ENCODE results near the gene LASP1NB.
"Not testable (repeated sequence)": the region's sequence is repeated elsewhere in the genome, so short reads cannot be mapped to it uniquely, and the experiment has no call there.

The LASP1NB gene

GRCh38 chr17:38939987-38940386 is 14.6 kb downstream of the LASP1NB start:
- H3K4me3 Mint-ChIP-seq = no peak overlapping the region

GRCh38 chr17:38940404-38940803 is 15.0 kb downstream of the LASP1NB start:
- no peaks in the 10 kb centered on the region for H3K4me1 Mint-ChIP-seq (ENCODE audit: low read depth in 2 of 2)
- no peak for ATAC-seq (replicated peaks)
- H3K27ac Mint-ChIP-seq = no peak overlapping the region
- H3K27me3 Mint-ChIP-seq = no peaks in the 10 kb centered on the region
- no peak overlapping the region for H3K4me3 Mint-ChIP-seq
- no peaks in the 10 kb centered on the region for H3K36me3 Mint-ChIP-seq (ENCODE audit: insufficient read depth)
- no peaks in the 10 kb centered on the region for H3K9me3 Mint-ChIP-seq
- no peak for DNase-seq

More at GRCh38 chr17:38939987-38940386, 14.6 kb downstream of the LASP1NB start:
- no peaks in the 10 kb centered on the region for H3K36me3 Mint-ChIP-seq (ENCODE audit: insufficient read depth)
- H3K9me3 Mint-ChIP-seq = no peaks in the 10 kb centered on the region
- ATAC-seq (replicated peaks) (no peak), DNase-seq (no peak)
- H3K27ac Mint-ChIP-seq = no peak overlapping the region
- H3K4me1 Mint-ChIP-seq (ENCODE audit: low read depth in 2 of 2) = no peaks in the 10 kb centered on the region
- no peaks in the 10 kb centered on the region for H3K27me3 Mint-ChIP-seq

DNA sequence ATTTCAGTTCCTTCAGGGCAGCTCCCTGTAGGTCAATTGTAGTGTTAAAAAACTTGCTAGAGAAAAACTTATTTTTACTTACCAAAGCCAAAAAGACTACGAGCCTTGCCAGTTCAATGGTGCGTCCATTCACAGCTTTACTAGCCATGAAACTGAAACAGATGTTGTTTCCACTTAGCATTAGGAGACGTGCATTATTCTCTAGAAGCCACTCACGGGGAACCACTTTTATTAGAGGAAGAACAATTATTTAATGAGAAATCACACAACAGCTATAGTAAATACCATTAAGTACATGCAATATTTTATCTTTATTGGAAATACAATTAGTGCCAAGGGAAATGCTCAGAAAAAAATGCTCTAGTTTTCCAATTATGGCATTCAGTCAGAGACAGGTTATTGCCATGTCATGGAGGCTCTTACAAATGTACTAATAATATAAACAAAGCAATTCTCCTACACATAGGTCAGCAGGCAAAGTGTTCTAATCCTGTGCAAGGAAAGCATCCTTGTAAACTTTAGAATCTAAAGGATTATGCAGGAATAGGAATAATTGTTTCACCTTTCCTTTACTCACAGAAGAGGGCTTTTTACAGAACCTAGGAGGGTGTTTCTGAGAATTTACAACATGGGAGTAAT is 17.4 kb downstream of the LASP1NB start:
- no peaks in the 10 kb centered on the region for H3K36me3 Mint-ChIP-seq (ENCODE audit: insufficient read depth)
- no peak for ATAC-seq (replicated peaks)
- no peak for DNase-seq
- no peaks in the 10 kb centered on the region for H3K4me1 Mint-ChIP-seq (ENCODE audit: low read depth in 2 of 2)
- H3K27me3 Mint-ChIP-seq = no peaks in the 10 kb centered on the region
- H3K4me3 Mint-ChIP-seq = no peak overlapping the region
- no peaks in the 10 kb centered on the region for H3K9me3 Mint-ChIP-seq
- no peak overlapping the region for H3K27ac Mint-ChIP-seq

DNA sequence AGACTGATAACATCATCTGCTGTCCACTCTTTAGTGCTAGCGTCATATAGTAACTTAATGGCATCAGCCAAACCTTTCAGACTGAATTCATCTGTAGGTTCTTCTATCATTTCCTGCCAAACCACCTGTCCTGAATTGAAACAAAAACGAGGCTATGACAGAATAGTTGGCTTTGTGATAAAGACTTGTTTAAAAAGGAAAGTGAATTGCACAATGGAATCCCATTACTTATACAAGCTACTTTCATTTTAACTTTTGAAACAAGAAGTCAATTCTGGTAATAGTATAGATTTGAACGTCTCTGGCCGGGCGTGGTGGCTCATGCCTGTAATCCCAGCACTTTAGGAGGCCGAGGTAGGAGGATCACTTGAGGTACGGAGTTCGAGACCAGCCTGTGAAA is 18.2 kb downstream of the LASP1NB start:
- H3K9me3 Mint-ChIP-seq = no peaks in the 10 kb centered on the region
- no peak for DNase-seq

DNA sequence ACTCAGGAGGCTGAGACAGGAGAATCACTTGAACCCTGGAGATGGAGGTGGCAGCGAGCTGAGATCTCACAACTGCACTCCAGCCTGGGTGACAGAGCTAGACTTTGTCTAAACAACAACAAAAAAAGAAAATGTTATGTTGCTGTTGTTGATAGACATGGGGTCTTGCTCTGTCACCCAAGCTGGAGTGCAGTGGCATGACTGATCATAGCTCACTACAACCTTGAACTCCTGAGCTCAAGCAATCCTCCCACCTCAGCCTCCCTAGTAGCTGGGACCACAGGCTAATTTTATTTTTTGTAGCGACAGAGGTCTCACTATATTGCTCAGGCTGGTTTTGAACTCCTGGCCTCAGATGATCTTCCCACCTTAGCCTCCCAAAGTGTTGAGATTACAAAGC is 21.8 kb downstream of the LASP1NB start:
- Mint-ChIP-seq H3K9me3 (no peaks in the 10 kb centered on the region), H3K27me3 (no peaks in the 10 kb centered on the region), H3K36me3 (ENCODE audit: insufficient read depth) (no peaks in the 10 kb centered on the region), H3K4me1 (ENCODE audit: low read depth in 2 of 2) (no peaks in the 10 kb centered on the region), H3K27ac (no peak overlapping the region), H3K4me3 (no peak overlapping the region)
- no peak for DNase-seq
- ATAC-seq (replicated peaks) = no peak

More for the DNA sequence above, 18.2 kb downstream of the LASP1NB start:
- ATAC-seq (replicated peaks) = no peak
- no peaks in the 10 kb centered on the region for H3K4me1 Mint-ChIP-seq (ENCODE audit: low read depth in 2 of 2)
- H3K36me3 Mint-ChIP-seq (ENCODE audit: insufficient read depth) = no peaks in the 10 kb centered on the region
- H3K27ac Mint-ChIP-seq = peak overlapping the region in 1 of 2 donors; percentile 70
- no peak overlapping the region for H3K4me3 Mint-ChIP-seq
- no peaks in the 10 kb centered on the region for H3K27me3 Mint-ChIP-seq

DNA sequence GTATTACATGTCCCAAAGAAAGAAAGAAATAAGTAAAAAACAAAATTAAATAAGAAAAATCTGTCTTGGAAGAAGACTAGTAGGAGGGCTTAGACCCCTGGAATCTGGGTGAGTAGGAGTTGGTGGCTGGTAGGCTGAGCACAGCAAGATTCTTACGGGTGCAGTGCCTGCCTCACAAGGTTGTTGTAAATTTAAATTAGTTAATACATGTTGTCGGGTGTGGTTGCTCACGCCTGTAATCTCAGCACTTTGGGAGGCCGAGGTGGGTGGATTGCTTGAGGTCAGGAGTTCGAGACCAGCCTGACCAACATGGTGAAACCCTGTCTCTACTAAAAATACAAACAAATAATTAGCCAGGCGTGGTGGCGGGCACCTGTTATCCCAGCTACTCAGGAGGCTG is 28.4 kb downstream of the LASP1NB start:
- DNase-seq; H3K27ac Mint-ChIP-seq; H3K4me1 Mint-ChIP-seq (ENCODE audit: low read depth in 2 of 2); H3K27me3 Mint-ChIP-seq; H3K4me3 Mint-ChIP-seq; H3K9me3 Mint-ChIP-seq; ATAC-seq (replicated peaks); H3K36me3 Mint-ChIP-seq (ENCODE audit: insufficient read depth): not testable (repeated sequence)

DNA sequence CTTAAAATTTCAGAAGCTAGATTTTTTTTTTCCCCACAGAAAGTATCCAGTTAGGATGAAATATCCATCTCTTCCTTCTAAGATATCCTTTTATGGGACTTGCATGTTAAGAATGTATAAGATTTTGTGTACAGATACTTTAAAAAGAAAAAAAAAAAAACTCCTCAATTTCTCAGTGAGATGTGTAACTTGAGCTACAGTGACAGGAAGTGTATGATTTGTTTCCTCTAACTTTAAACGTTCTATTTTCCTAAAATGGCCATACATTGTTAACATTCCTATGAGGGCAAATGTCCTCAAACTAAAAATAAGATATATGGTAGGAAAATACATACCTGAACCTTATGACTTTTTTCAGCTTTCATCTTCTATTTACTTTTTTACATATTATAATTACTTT is 32.9 kb downstream of the LASP1NB start:
- Mint-ChIP-seq H3K27me3 (no peaks in the 10 kb centered on the region), H3K9me3 (no peaks in the 10 kb centered on the region), H3K36me3 (ENCODE audit: insufficient read depth) (no peaks in the 10 kb centered on the region), H3K4me3 (no peak overlapping the region), H3K27ac (no peak overlapping the region), H3K4me1 (ENCODE audit: low read depth in 2 of 2) (peaks cover 5 to 16% of the 10 kb centered on the region in 2 donors)
- ATAC-seq (replicated peaks) (no peak), DNase-seq (no peak)

GRCh38 chr17:38958756-38959155 is 33.3 kb downstream of the LASP1NB start:
- no peaks in the 10 kb centered on the region for H3K36me3 Mint-ChIP-seq (ENCODE audit: insufficient read depth)
- no peak overlapping the region for H3K4me3 Mint-ChIP-seq
- peaks cover 5 to 16% of the 10 kb centered on the region in 2 donors for H3K4me1 Mint-ChIP-seq (ENCODE audit: low read depth in 2 of 2)
- H3K9me3 Mint-ChIP-seq = no peaks in the 10 kb centered on the region
- DNase-seq (no peak), ATAC-seq (replicated peaks) (no peak)
- peak overlapping the region in 1 of 2 donors; percentile 31 for H3K27ac Mint-ChIP-seq
- H3K27me3 Mint-ChIP-seq = no peaks in the 10 kb centered on the region

- no peak for DNase-seq
- ATAC-seq (replicated peaks) = no peak
- Mint-ChIP-seq H3K9me3 (no peaks in the 10 kb centered on the region), H3K36me3 (ENCODE audit: insufficient read depth) (no peaks in the 10 kb centered on the region), H3K4me3 (no peak overlapping the region), H3K27me3 (no peaks in the 10 kb centered on the region), H3K27ac (peak overlapping the region in 1 of 2 donors; percentile 31), H3K4me1 (ENCODE audit: low read depth in 2 of 2) (peaks cover 5 to 16% of the 10 kb centered on the region in 2 donors)
These were observed 34.1 kb downstream of the LASP1NB start for GRCh38 chr17:38959508-38959907.

DNA sequence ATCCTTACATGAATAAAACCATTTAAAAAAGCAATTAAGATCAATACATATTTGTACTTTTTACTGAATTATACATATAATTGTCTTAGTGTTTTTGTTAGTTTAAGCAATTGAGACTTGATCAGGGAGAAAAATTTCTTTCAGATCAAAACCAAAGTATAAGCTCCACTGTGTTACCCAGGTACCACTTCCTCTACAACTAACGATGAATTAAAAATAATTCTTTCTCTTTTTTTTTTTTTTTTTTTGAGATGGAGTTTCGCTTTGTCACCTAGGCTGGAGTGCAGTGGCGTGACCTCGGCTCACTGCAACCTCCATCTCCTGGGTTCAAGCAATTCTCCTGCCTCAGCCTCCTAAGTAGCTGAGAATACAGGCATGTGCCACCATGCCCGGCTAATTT is 35.0 kb downstream of the LASP1NB start:
- Mint-ChIP-seq H3K9me3 (no peaks in the 10 kb centered on the region), H3K27ac (peak overlapping the region; percentile 38 to 44), H3K4me3 (peak overlapping the region; percentile 36 to 63), H3K27me3 (no peaks in the 10 kb centered on the region), H3K4me1 (ENCODE audit: low read depth in 2 of 2) (peaks cover 5 to 16% of the 10 kb centered on the region in 2 donors), H3K36me3 (ENCODE audit: insufficient read depth) (no peaks in the 10 kb centered on the region)
- peak; percentile 65 for ATAC-seq (replicated peaks)
- DNase-seq = no peak

DNA sequence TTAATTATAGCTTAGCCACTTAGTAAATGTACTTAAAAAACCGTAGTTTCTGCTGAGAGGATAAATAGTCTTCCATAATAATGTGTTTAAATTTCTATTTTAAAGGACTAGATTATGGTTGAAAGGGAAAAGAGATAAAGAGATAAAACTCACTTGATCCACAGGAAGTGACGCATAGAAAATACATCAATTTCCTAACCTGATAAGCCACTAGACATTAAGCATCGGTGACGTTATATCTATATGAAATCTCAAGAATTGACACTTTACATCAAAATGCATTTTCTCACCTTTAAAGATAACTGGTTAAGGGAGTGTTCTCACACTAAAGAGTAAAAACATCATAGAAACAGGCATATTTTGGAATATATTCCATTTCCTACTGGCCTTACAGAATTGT is 36.0 kb downstream of the LASP1NB start:
- DNase-seq (no peak), ATAC-seq (replicated peaks) (peak; percentile 49)
- Mint-ChIP-seq H3K9me3 (no peaks in the 10 kb centered on the region), H3K36me3 (ENCODE audit: insufficient read depth) (peaks cover 3% of the 10 kb centered on the region), H3K4me1 (ENCODE audit: low read depth in 2 of 2) (peaks cover 5 to 16% of the 10 kb centered on the region in 2 donors), H3K27ac (peak overlapping the region in 1 of 2 donors; percentile 44), H3K27me3 (no peaks in the 10 kb centered on the region), H3K4me3 (peak overlapping the region in 1 of 2 donors; percentile 63)

GRCh38 chr17:38967290-38967738 is 41.9 kb downstream of the LASP1NB start, which contains the start of gene FBXO47:
FBXO47 (minus strand) TSS chr17:38967403; CDS start chr17:38963025, 4,378 bp downstream.
- Mint-ChIP-seq H3K4me3 (peak within 1 kb of the TSS; percentile 66 to 77), H3K27me3 (no peaks in the 10 kb centered on the region)

GRCh38 chr17:38969281-38969680 is 43.9 kb downstream of the LASP1NB start:
- Mint-ChIP-seq H3K27ac (no peak overlapping the region), H3K27me3 (no peaks in the 10 kb centered on the region), H3K9me3 (no peaks in the 10 kb centered on the region), H3K4me1 (ENCODE audit: low read depth in 2 of 2) (peaks cover 5 to 6% of the 10 kb centered on the region in 2 donors), H3K4me3 (no peak overlapping the region), H3K36me3 (ENCODE audit: insufficient read depth) (peaks cover 3% of the 10 kb centered on the region)
- DNase-seq = no peak
- no peak for ATAC-seq (replicated peaks)

More at GRCh38 chr17:38967290-38967738, 41.9 kb downstream of the LASP1NB start, which contains the start of gene FBXO47:
- Mint-ChIP-seq H3K36me3 (ENCODE audit: insufficient read depth) (peaks cover 3% of the 10 kb centered on the region), H3K9me3 (no peaks in the 10 kb centered on the region), H3K27ac (peak within 1 kb of the TSS; percentile 45 to 73), H3K4me1 (ENCODE audit: low read depth in 2 of 2) (peaks cover 5 to 6% of the 10 kb centered on the region in 2 donors)
- ATAC-seq (replicated peaks) (peak; percentile 99), DNase-seq (peak; percentile 69 to 75 (median 71))

DNA sequence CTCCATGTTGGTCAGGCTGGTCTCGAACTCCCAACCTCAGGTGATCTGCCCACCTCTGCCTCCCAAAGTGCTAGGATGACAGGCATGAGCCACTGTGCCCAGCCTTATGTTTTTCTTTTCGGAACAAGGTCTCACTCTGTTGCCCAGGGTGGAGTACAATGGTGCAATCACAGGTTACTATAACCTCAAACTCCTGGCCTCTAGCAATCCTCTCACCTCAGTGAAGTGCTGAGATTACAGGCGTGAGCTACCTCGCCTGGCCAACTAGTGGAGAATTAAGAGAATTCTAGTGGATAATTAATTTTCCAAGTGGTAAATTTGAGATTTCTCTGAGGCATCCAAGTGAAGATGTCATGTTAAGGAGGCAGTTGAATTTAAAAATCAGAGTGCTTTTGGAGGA is 44.7 kb downstream of the LASP1NB start:
- H3K4me3 Mint-ChIP-seq = no peak overlapping the region
- no peaks in the 10 kb centered on the region for H3K27me3 Mint-ChIP-seq
- H3K9me3 Mint-ChIP-seq = no peaks in the 10 kb centered on the region
- peaks cover 3% of the 10 kb centered on the region for H3K36me3 Mint-ChIP-seq (ENCODE audit: insufficient read depth)
- H3K27ac Mint-ChIP-seq = no peak overlapping the region
- peaks cover 5 to 6% of the 10 kb centered on the region in 2 donors for H3K4me1 Mint-ChIP-seq (ENCODE audit: low read depth in 2 of 2)
- DNase-seq = no peak
- no peak for ATAC-seq (replicated peaks)
